Rectal smooth muscle tissue (tissue), 1 donor: ENCODE measurements around the gene HDAC8.
"Not testable (repeated sequence)": the region's sequence is repeated elsewhere in the genome, so short reads cannot be mapped to it uniquely, and the experiment has no call there.

Experiments used
- H3K27ac ChIP-seq: one replicate; pipeline ENCODE4 v1.7.0; 2013; ENCODE audit warnings: low read depth, low read length, inconsistent platforms
- H3K27me3 ChIP-seq: one replicate; pipeline ENCODE4 v1.7.0; 2013; ENCODE audit warnings: low read length; ENCODE audit not compliant: control insufficient read depth, insufficient read depth
- H3K36me3 ChIP-seq: one replicate; pipeline ENCODE4 v1.7.0; 2013; ENCODE audit warnings: low read length; ENCODE audit not compliant: control insufficient read depth, insufficient read depth
- H3K4me1 ChIP-seq: one replicate; pipeline ENCODE4 v1.7.0; 2013; ENCODE audit warnings: low read length; ENCODE audit not compliant: control insufficient read depth, insufficient read depth
- H3K4me3 ChIP-seq: one replicate; pipeline ENCODE4 v1.7.0; 2013; ENCODE audit warnings: low read length
- H3K9ac ChIP-seq: one replicate; pipeline ENCODE4 v1.7.0; 2013; ENCODE audit warnings: low read length

Gene HDAC8

DNA sequence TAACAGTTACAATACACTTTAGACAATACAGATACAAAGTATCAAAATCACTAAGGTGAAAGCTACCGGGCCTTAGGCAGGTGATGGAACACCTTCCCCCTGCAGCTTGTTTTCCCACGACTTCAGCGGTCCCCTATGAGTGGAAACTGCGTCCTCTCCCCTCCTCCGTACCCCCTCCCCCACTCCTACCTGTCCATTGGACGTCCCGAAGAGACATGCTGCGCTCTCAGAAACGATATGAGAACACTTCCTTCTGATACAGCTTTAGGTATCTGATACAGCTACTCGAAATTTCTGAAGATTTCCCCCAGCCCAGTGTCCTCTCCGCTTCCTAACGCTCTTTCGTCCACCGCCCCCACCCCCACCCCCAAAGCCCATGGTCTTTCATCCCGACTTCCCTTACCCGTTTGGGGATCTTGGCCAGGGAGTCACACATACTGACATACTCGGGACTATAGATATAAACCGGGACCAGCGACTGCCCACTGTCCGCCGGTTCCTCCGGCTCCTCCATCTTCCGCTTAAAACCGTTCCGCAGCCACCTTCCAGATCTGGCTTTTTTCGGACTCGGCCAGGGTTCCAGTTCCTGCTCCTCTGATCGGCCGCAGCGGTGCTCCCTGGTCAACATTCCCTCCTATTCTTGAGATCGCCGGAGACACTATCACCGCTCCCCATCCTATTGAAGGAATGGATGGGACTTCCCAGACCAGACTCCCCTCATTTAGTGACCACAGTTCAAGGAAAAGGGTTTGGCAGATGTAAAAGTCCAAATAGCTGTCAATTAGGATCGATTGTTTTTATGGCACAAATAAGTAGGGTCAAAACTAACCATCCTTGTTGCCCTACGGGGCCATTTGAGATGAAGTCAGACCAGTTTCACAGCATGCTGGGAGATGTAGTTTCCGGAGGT is at the start of gene HDAC8:
Gene HDAC8 (minus strand): TSS at position 596 of the 910 bp plus-strand sequence. CDS start 82 bp downstream, at position 514.
- Histone ChIP-seq H3K36me3 (no peaks in the 10 kb centered on the region), H3K9ac (peak within 1 kb of the TSS; percentile 42), H3K4me3 (peak within 1 kb of the TSS; percentile 66), H3K27me3 (no peaks in the 10 kb centered on the region), H3K4me1 (no peaks in the 10 kb centered on the region), H3K27ac (peak within 1 kb of the TSS; percentile 59)

- no peak overlapping the region for H3K27ac ChIP-seq
- no peaks in the 10 kb centered on the region for H3K27me3 ChIP-seq
- no peak overlapping the region for H3K4me3 ChIP-seq
- H3K36me3 ChIP-seq = no peaks in the 10 kb centered on the region
- no peaks in the 10 kb centered on the region for H3K4me1 ChIP-seq
- no peak overlapping the region for H3K9ac ChIP-seq
Observed at GRCh38 chrX:72621625-72622485, 49.2 kb upstream of the HDAC8 start.

- H3K36me3 ChIP-seq = no peaks in the 10 kb centered on the region
- no peak overlapping the region for H3K4me3 ChIP-seq
- no peak overlapping the region for H3K9ac ChIP-seq
- no peak overlapping the region for H3K27ac ChIP-seq
- no peaks in the 10 kb centered on the region for H3K4me1 ChIP-seq
- H3K27me3 ChIP-seq = no peaks in the 10 kb centered on the region
Observed at GRCh38 chrX:72621163-72621562, 48.5 kb upstream of the HDAC8 start.

GRCh38 chrX:72620550-72621145 is 48.0 kb upstream of the HDAC8 start:
- Histone ChIP-seq H3K4me1 (no peaks in the 10 kb centered on the region), H3K36me3 (no peaks in the 10 kb centered on the region), H3K27ac (no peak overlapping the region), H3K4me3 (no peak overlapping the region), H3K9ac (no peak overlapping the region), H3K27me3 (no peaks in the 10 kb centered on the region)

DNA sequence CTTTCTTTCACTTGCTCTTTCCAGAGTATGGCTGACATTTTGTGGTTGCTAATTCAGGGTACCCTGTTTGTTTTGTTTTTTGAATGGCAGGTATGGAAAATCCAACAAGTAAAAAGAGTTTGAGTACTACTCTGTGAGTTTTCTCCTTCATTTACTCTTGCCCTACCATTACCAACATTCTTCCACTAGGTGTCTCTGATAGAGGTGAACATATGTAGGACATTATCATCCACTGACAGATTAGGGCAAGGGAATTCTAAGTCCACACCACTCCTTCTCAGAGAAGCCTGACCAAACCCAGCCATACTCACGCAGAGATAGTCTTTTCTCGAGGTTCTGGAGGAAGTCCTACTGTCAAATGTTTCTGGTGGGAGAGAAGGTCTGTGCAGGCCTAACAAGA is 36.7 kb upstream of the HDAC8 start:
- H3K27me3 ChIP-seq = no peaks in the 10 kb centered on the region
- peaks cover 2% of the 10 kb centered on the region for H3K36me3 ChIP-seq
- no peak overlapping the region for H3K27ac ChIP-seq
- no peak overlapping the region for H3K4me3 ChIP-seq
- no peak overlapping the region for H3K9ac ChIP-seq
- no peaks in the 10 kb centered on the region for H3K4me1 ChIP-seq

- peaks cover 2% of the 10 kb centered on the region for H3K36me3 ChIP-seq
- no peaks in the 10 kb centered on the region for H3K4me1 ChIP-seq
- no peaks in the 10 kb centered on the region for H3K27me3 ChIP-seq
- H3K9ac ChIP-seq = no peak overlapping the region
- H3K27ac ChIP-seq = no peak overlapping the region
- H3K4me3 ChIP-seq = no peak overlapping the region
Observed at GRCh38 chrX:72604705-72605104, 32.1 kb upstream of the HDAC8 start.

- no peak overlapping the region for H3K9ac ChIP-seq
- H3K27me3 ChIP-seq = no peaks in the 10 kb centered on the region
- H3K27ac ChIP-seq = no peak overlapping the region
Observed at GRCh38 chrX:72604112-72604511, 31.5 kb upstream of the HDAC8 start.

GRCh38 chrX:72591038-72591437 is 18.4 kb upstream of the HDAC8 start:
- not testable (repeated sequence) for H3K4me1 ChIP-seq, H3K36me3 ChIP-seq, H3K4me3 ChIP-seq, H3K27me3 ChIP-seq, H3K27ac ChIP-seq, H3K9ac ChIP-seq

More at GRCh38 chrX:72604112-72604511, 31.5 kb upstream of the HDAC8 start:
- no peaks in the 10 kb centered on the region for H3K4me1 ChIP-seq
- H3K36me3 ChIP-seq = peaks cover 2% of the 10 kb centered on the region
- H3K4me3 ChIP-seq = no peak overlapping the region

GRCh38 chrX:72584163-72584562 is 11.5 kb upstream of the HDAC8 start:
- Histone ChIP-seq H3K4me1 (no peaks in the 10 kb centered on the region), H3K9ac (no peak overlapping the region), H3K27ac (no peak overlapping the region), H3K4me3 (no peak overlapping the region), H3K27me3 (no peaks in the 10 kb centered on the region), H3K36me3 (no peaks in the 10 kb centered on the region)

DNA sequence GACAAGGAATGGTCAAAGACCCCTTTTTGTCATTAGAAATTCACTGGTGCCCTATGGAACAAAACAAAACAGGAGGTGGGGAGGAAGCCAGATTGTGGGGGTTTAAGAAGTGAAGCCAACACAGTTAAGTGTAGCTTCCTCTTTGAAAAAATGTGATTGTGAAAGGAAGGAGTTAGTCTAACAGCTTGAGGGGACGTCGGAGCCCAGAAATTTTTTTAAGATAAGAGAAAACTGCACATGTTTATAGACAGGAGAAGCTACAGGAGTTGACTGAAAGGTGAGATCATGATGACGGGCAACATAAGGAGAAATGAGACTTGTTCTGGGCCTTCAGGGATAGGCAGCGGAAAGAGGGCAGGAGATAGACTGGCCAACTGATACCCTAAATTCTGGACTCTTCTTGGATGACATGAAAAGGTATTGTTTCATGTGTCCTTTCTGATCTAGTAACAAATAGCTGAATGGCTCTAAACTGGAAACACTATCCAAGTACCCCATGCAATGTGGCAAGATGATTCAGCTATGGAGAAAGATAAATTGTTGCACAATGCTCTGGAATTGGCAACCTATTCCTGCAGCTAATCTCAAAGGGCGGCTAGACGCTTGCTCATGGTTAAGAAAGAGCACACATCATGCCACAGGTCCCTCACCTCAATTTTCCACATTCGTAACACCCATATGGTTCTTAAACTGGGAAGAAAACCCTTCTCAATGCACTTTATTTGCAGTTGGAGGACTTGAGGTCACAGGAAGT is 3.7 kb upstream of the HDAC8 start:
- Histone ChIP-seq H3K4me1 (no peaks in the 10 kb centered on the region), H3K4me3 (no peak overlapping the region), H3K36me3 (no peaks in the 10 kb centered on the region), H3K27ac (no peak overlapping the region), H3K27me3 (no peaks in the 10 kb centered on the region), H3K9ac (no peak overlapping the region)

- Histone ChIP-seq H3K27ac (no peak overlapping the region), H3K9ac (no peak overlapping the region), H3K27me3 (no peaks in the 10 kb centered on the region), H3K4me1 (no peaks in the 10 kb centered on the region), H3K4me3 (no peak overlapping the region), H3K36me3 (no peaks in the 10 kb centered on the region)
Observed at GRCh38 chrX:72573158-72573511, 492 bp upstream of the HDAC8 start.

GRCh38 chrX:72569786-72570185 is 2.9 kb downstream of the HDAC8 start:
- H3K9ac ChIP-seq = no peak overlapping the region
- H3K4me1 ChIP-seq = no peaks in the 10 kb centered on the region
- no peaks in the 10 kb centered on the region for H3K27me3 ChIP-seq
- H3K36me3 ChIP-seq = no peaks in the 10 kb centered on the region
- no peak overlapping the region for H3K4me3 ChIP-seq
- H3K27ac ChIP-seq = no peak overlapping the region
